ENCODE measurements around the gene TDRD9.

DNA sequence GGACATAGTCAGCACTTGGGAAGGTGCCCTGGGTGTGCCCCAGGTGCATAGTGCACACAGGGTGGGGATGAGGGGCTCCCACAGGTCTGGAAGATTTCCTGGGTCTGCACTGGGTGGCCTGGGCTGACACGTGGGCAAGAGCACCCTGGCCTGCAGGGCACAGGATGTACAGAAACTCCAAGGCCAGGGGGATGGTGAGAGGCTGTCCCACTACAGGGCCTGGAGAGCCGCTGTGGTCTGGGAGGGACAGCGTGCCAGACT lies 45.1 kb upstream of the TDRD9 start:
- TF ChIP-seq, protein P1, sequence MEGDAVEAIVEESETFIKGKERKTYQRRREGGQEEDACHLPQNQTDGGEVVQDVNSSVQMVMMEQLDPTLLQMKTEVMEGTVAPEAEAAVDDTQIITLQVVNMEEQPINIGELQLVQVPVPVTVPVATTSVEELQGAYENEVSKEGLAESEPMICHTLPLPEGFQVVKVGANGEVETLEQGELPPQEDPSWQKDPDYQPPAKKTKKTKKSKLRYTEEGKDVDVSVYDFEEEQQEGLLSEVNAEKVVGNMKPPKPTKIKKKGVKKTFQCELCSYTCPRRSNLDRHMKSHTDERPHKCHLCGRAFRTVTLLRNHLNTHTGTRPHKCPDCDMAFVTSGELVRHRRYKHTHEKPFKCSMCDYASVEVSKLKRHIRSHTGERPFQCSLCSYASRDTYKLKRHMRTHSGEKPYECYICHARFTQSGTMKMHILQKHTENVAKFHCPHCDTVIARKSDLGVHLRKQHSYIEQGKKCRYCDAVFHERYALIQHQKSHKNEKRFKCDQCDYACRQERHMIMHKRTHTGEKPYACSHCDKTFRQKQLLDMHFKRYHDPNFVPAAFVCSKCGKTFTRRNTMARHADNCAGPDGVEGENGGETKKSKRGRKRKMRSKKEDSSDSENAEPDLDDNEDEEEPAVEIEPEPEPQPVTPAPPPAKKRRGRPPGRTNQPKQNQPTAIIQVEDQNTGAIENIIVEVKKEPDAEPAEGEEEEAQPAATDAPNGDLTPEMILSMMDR (IDR thresholded peaks at IDR 0.05), result no peak
- TF ChIP-seq POLR2AphosphoS5 (IDR thresholded peaks at IDR 0.05) (no peak), EP300 (IDR thresholded peaks at IDR 0.05) (no peak), POLR2A (IDR thresholded peaks at IDR 0.05; ENCODE audit: low read depth) (no peak)

Data from esophagus muscularis mucosa (tissue), 4 donors.